Mesenchymal stem cell (in vitro differentiated cells and primary cell): ENCODE results near the gene OSBPL1A.

Experiments
- DNase-seq: peaks from one replicate; pipeline ENCODE4 v3.0.0-alpha.2; 2013
- H2AFZ ChIP-seq: one replicate; pipeline ENCODE4 v1.6.1; 2013; ENCODE audit warnings: low read depth, mild to moderate bottlenecking, control low read depth, inconsistent platforms, low read length, moderate library complexity
- H2AK5ac ChIP-seq: 2 replicates; pipeline ENCODE4 v1.6.1; 2013; ENCODE audit warnings: low read length, moderate library complexity, mild to moderate bottlenecking, inconsistent platforms; ENCODE audit not compliant: severe bottlenecking
- H2BK120ac ChIP-seq: one replicate; pipeline ENCODE4 v1.6.1; 2013; ENCODE audit warnings: low read depth, mild to moderate bottlenecking, inconsistent platforms, low read length, moderate library complexity
- H2BK12ac ChIP-seq, 2 experiments: one replicate each; pipeline ENCODE4 v1.6.1; 2013; ENCODE audit warnings: inconsistent platforms in 2 of 2, low read length in 2 of 2, mild to moderate bottlenecking in 2 of 2, moderate library complexity in 2 of 2, control low read depth in 1 of 2
- H2BK15ac ChIP-seq: one replicate; pipeline ENCODE4 v1.6.1; 2013; ENCODE audit warnings: mild to moderate bottlenecking, low read depth, inconsistent platforms; ENCODE audit not compliant: poor library complexity, severe bottlenecking
- H2BK5ac ChIP-seq: 2 replicates; pipeline ENCODE4 v1.6.1; 2013; ENCODE audit warnings: low read depth, mild to moderate bottlenecking, low read length, control low read depth, inconsistent platforms; ENCODE audit not compliant: poor library complexity, severe bottlenecking
- H3K14ac ChIP-seq, 2 experiments: one replicate each; pipeline ENCODE4 v1.6.1; 2013; ENCODE audit warnings: inconsistent platforms in 2 of 2, low read length in 2 of 2, control low read depth in 1 of 2, mild to moderate bottlenecking in 1 of 2, moderate library complexity in 1 of 2
- H3K18ac ChIP-seq, 2 experiments: one replicate each; pipeline ENCODE4 v1.6.1; 2013; ENCODE audit warnings: inconsistent platforms in 2 of 2, low read length in 2 of 2, control low read depth in 1 of 2, low read depth in 1 of 2, mild to moderate bottlenecking in 1 of 2
- H3K23ac ChIP-seq, 2 experiments: one replicate each; pipeline ENCODE4 v1.6.1; 2013; ENCODE audit warnings: inconsistent platforms in 2 of 2, low read length in 2 of 2, mild to moderate bottlenecking in 2 of 2, moderate library complexity in 2 of 2, control low read depth in 1 of 2
- H3K27ac ChIP-seq: 2 replicates; pipeline ENCODE4 v1.5.1; 2013; ENCODE audit warnings: mild to moderate bottlenecking, moderate library complexity, low read length, control low read depth, inconsistent platforms; ENCODE audit not compliant: poor library complexity, severe bottlenecking
- H3K27me3 ChIP-seq, 2 experiments: 2 replicates each; pipeline versions ENCODE4 v1.6.1 to v1.7.0; 2013; ENCODE audit warnings: low read length in 2 of 2, mild to moderate bottlenecking in 2 of 2, moderate library complexity in 2 of 2, control low read depth in 1 of 2, inconsistent platforms in 1 of 2; ENCODE audit not compliant: control insufficient read depth in 1 of 2, insufficient read depth in 1 of 2
- H3K36me3 ChIP-seq, 2 experiments: 2 replicates each; pipeline versions ENCODE4 v1.6.1 to v1.7.0; 2013; ENCODE audit warnings: low read length in 2 of 2, control low read depth in 1 of 2, inconsistent platforms in 1 of 2, low read depth in 1 of 2, mild to moderate bottlenecking in 1 of 2; ENCODE audit not compliant: insufficient read depth in 2 of 2, control insufficient read depth in 1 of 2
- H3K4ac ChIP-seq, 2 experiments: one replicate each; pipeline ENCODE4 v1.6.1; 2013; ENCODE audit warnings: inconsistent platforms in 2 of 2, low read length in 2 of 2, mild to moderate bottlenecking in 2 of 2, moderate library complexity in 2 of 2, control low read depth in 1 of 2, low read depth in 1 of 2
- H3K4me1 ChIP-seq: 2 replicates; pipeline ENCODE4 v1.6.1; 2013; ENCODE audit warnings: low read depth, low read length, control low read depth; ENCODE audit not compliant: control insufficient read depth, insufficient read depth
- H3K4me2 ChIP-seq: 2 replicates; pipeline ENCODE4 v1.6.1; 2013; ENCODE audit warnings: low read length, mild to moderate bottlenecking, inconsistent platforms; ENCODE audit not compliant: poor library complexity, severe bottlenecking
- H3K4me3 ChIP-seq, 2 experiments: 2 replicates each; pipeline versions ENCODE4 v1.5.1 to v1.7.0; 2013; ENCODE audit warnings: low read length in 2 of 2, mild to moderate bottlenecking in 2 of 2, control low read depth in 1 of 2, low read depth in 1 of 2; ENCODE audit not compliant: insufficient read depth in 1 of 2
- H3K79me1 ChIP-seq: replicated peaks from 2 replicates; pipeline ENCODE4 v1.6.1; 2013; ENCODE audit warnings: mild to moderate bottlenecking, control low read depth, low read length, inconsistent platforms; ENCODE audit not compliant: poor library complexity, severe bottlenecking
- H3K9ac ChIP-seq: 2 replicates; pipeline ENCODE4 v1.7.0; 2013; ENCODE audit warnings: mild to moderate bottlenecking, low read length, moderate library complexity
- H3K9me3 ChIP-seq: 2 replicates; pipeline ENCODE4 v1.7.0; 2013; ENCODE audit warnings: mild to moderate bottlenecking, low read length; ENCODE audit not compliant: control insufficient read depth
- H4K8ac ChIP-seq: one replicate; pipeline ENCODE4 v1.6.1; 2013; ENCODE audit warnings: inconsistent platforms, mild to moderate bottlenecking, low read length, moderate library complexity
- H4K91ac ChIP-seq: one replicate; pipeline ENCODE4 v1.6.1; 2013; ENCODE audit warnings: mild to moderate bottlenecking, low read length, inconsistent platforms
- WGBS: methylation state at CpG from one replicate; pipeline ENCODE4 v1.1.7; 2013; ENCODE audit warnings: mixed read lengths; 5-methylcytosine and 5-hydroxymethylcytosine counted together

Gene OSBPL1A

GRCh38 chr18:24127735-24128134 is 269.9 kb downstream of the OSBPL1A start:
- no peak overlapping the region for H2AFZ ChIP-seq
- no peak overlapping the region for H2BK12ac ChIP-seq
- peaks cover 0 to 69% of the 10 kb centered on the region in 2 experiments for H3K36me3 ChIP-seq
- no peak overlapping the region for H3K14ac ChIP-seq
- 94% methylated on average over 2 of the region's 3 CpGs for WGBS
- no peak overlapping the region for H4K91ac ChIP-seq
- H2BK5ac ChIP-seq = no peak overlapping the region
- H3K4me1 ChIP-seq = no peaks in the 10 kb centered on the region
- no peak overlapping the region for H3K23ac ChIP-seq
- H3K4me2 ChIP-seq = no peak overlapping the region
- H3K27ac ChIP-seq = no peak overlapping the region
- H3K79me1 ChIP-seq = no peaks in the 10 kb centered on the region
- no peaks in the 10 kb centered on the region for H3K27me3 ChIP-seq
- no peak overlapping the region for H3K9ac ChIP-seq
- H2BK120ac ChIP-seq = no peak overlapping the region
- no peak overlapping the region for H4K8ac ChIP-seq
- H3K4me3 ChIP-seq = no peak overlapping the region
- H3K18ac ChIP-seq = no peak overlapping the region
- DNase-seq = no peak
- H3K4ac ChIP-seq = no peak overlapping the region
- H2BK15ac ChIP-seq = no peak overlapping the region
- no peaks in the 10 kb centered on the region for H3K9me3 ChIP-seq
- no peak overlapping the region for H2AK5ac ChIP-seq

- Histone ChIP-seq H3K18ac (no peak overlapping the region), H2BK5ac (no peak overlapping the region), H3K27ac (no peak overlapping the region), H3K4me3 (no peak overlapping the region), H3K9ac (no peak overlapping the region), H2AK5ac (no peak overlapping the region), H3K4ac (no peak overlapping the region), H3K4me2 (no peak overlapping the region), H3K36me3 (peaks cover 0 to 67% of the 10 kb centered on the region in 2 experiments), H2BK12ac (no peak overlapping the region), H4K91ac (no peak overlapping the region), H3K27me3 (no peaks in the 10 kb centered on the region), H3K9me3 (no peaks in the 10 kb centered on the region), H2BK120ac (no peak overlapping the region), H4K8ac (no peak overlapping the region), H3K4me1 (no peaks in the 10 kb centered on the region), H3K23ac (no peak overlapping the region), H2BK15ac (no peak overlapping the region), H3K14ac (no peak overlapping the region), H2AFZ (no peak overlapping the region), H3K79me1 (no peaks in the 10 kb centered on the region)
- DNase-seq = no peak
- 90% methylated on average over 3 of the region's 3 CpGs for WGBS
These were observed 271.3 kb downstream of the OSBPL1A start for GRCh38 chr18:24126155-24126961.

GRCh38 chr18:24121625-24122024 is 276.0 kb downstream of the OSBPL1A start:
- no peak overlapping the region for H2BK5ac ChIP-seq
- H2BK12ac ChIP-seq = no peak overlapping the region
- no peak overlapping the region for H4K8ac ChIP-seq
- H3K79me1 ChIP-seq = no peaks in the 10 kb centered on the region
- H3K27me3 ChIP-seq = no peaks in the 10 kb centered on the region
- H3K4me1 ChIP-seq = no peaks in the 10 kb centered on the region
- H3K9ac ChIP-seq = no peak overlapping the region
- DNase-seq = no peak
- 93% methylated on average over 2 of the region's 2 CpGs for WGBS
- H3K14ac ChIP-seq = no peak overlapping the region
- no peak overlapping the region for H4K91ac ChIP-seq
- no peak overlapping the region for H2BK15ac ChIP-seq
- H3K4me2 ChIP-seq = no peak overlapping the region
- H3K4me3 ChIP-seq = no peak overlapping the region
- H2AK5ac ChIP-seq = no peak overlapping the region
- H2BK120ac ChIP-seq = no peak overlapping the region
- H3K23ac ChIP-seq = no peak overlapping the region
- no peaks in the 10 kb centered on the region for H3K9me3 ChIP-seq
- H3K4ac ChIP-seq = no peak overlapping the region
- H3K36me3 ChIP-seq = peaks cover 0 to 61% of the 10 kb centered on the region in 2 experiments
- H3K18ac ChIP-seq = no peak overlapping the region
- no peak overlapping the region for H2AFZ ChIP-seq
- no peak overlapping the region for H3K27ac ChIP-seq

GRCh38 chr18:24120676-24121075 is 276.9 kb downstream of the OSBPL1A start:
- Histone ChIP-seq H3K14ac (no peak overlapping the region), H3K27me3 (no peaks in the 10 kb centered on the region), H3K27ac (no peak overlapping the region), H3K9ac (no peak overlapping the region), H2BK5ac (no peak overlapping the region), H2BK12ac (no peak overlapping the region), H2AK5ac (no peak overlapping the region), H3K9me3 (no peaks in the 10 kb centered on the region), H3K18ac (no peak overlapping the region), H3K4ac (no peak overlapping the region), H3K4me3 (no peak overlapping the region), H4K8ac (no peak overlapping the region), H2AFZ (no peak overlapping the region), H3K4me1 (no peaks in the 10 kb centered on the region), H3K36me3 (peaks cover 0 to 60% of the 10 kb centered on the region in 2 experiments), H3K23ac (no peak overlapping the region), H4K91ac (no peak overlapping the region), H3K79me1 (no peaks in the 10 kb centered on the region), H3K4me2 (no peak overlapping the region), H2BK120ac (no peak overlapping the region), H2BK15ac (no peak overlapping the region)
- WGBS = no CpG with 5 or more reads among the region's 4 CpGs
- no peak for DNase-seq
